K562 (cell line): Measurements from ENCODE around the gene RCL1. TPM values are rescaled to one million over a fixed set of nuclear protein-coding genes. Genes with fewer than 3 reads are reported as not detected.

ENCODE experiments used
- CHD1 ChIP-seq: fragments of 200-600 bp; sonication (generic); IDR thresholded peaks from one replicate; pipeline ENCODE4 v1.6.1; 2012; ENCODE audit warnings: mild to moderate bottlenecking, moderate library complexity, low read length, inconsistent platforms
- DNMT1 ChIP-seq: fragments of 450-650 bp; IDR thresholded peaks from 2 replicates; pipeline ENCODE4 v1.6.1; 2016; ENCODE audit warnings: antibody characterized with exemption, mild to moderate bottlenecking
- EHMT2 ChIP-seq: fragments of 450-650 bp; IDR thresholded peaks from 2 replicates; pipeline ENCODE4 v1.6.1; 2018; ENCODE audit warnings: antibody characterized with exemption
- FIP1L1 ChIP-seq: fragments of 200-400 bp; formaldehyde crosslinking; IDR thresholded peaks from 2 replicates; pipeline ENCODE4 v1.6.1; 2018; ENCODE audit warnings: mild to moderate bottlenecking, low read depth, low read length; ENCODE audit not compliant: poor library complexity, severe bottlenecking
- GABPB1 ChIP-seq: sonication (generic); formaldehyde crosslinking; IDR thresholded peaks from 2 replicates; pipeline ENCODE4 v1.8.0; 2022; ENCODE audit warnings: mild to moderate bottlenecking, missing genetic modification reagents
- HCFC1 ChIP-seq: IDR thresholded peaks from 2 replicates; pipeline ENCODE4 v1.6.1; 2012; ENCODE audit warnings: low read depth, low read length, improper control_type of control experiment
- KAT2B ChIP-seq: IDR thresholded peaks from one replicate; pipeline ENCODE4 v1.6.1; 2012; ENCODE audit warnings: low read depth, mild to moderate bottlenecking, control low read depth, inconsistent platforms, low read length, moderate library complexity
- KDM2B ChIP-seq: fragments of 250-450 bp; sonication (Bioruptor Pico); IDR thresholded peaks from 2 replicates; pipeline ENCODE4 v1.8.0; 2021; ENCODE audit warnings: mild to moderate bottlenecking, moderate library complexity
- LCOR ChIP-seq: sonication (generic); formaldehyde crosslinking; IDR thresholded peaks from 2 replicates; pipeline ENCODE4 v1.8.0; 2022; ENCODE audit warnings: mild to moderate bottlenecking, missing genetic modification reagents
- MEIS2 ChIP-seq: fragments of 450-650 bp; IDR thresholded peaks from 2 replicates; pipeline ENCODE4 v1.6.1; 2014; ENCODE audit warnings: mild to moderate bottlenecking; ENCODE audit not compliant: partially characterized antibody
- PHB ChIP-seq: fragments of 250-450 bp; sonication (Bioruptor Pico); IDR thresholded peaks from 2 replicates; pipeline ENCODE4 v1.5.0; 2021
- POLR2H ChIP-seq: IDR thresholded peaks from 2 replicates; pipeline ENCODE4 v1.6.1; 2016; ENCODE audit warnings: missing genetic modification characterization, low read depth, mild to moderate bottlenecking, control low read depth, missing compliant biosample characterization, moderate library complexity
- POU5F1 ChIP-seq: fragments of 150-350 bp; IDR thresholded peaks from 2 replicates; pipeline ENCODE4 v1.6.1; 2014; ENCODE audit warnings: borderline replicate concordance, low read length, low read depth, mild to moderate bottlenecking; ENCODE audit not compliant: partially characterized antibody
- RFX7 ChIP-seq: fragments of 250-450 bp; sonication (Bioruptor Pico); IDR thresholded peaks from 2 replicates; pipeline ENCODE4 v1.5.1; 2021; ENCODE audit warnings: mild to moderate bottlenecking
- SMAD2 ChIP-seq: fragments of 150-350 bp; IDR thresholded peaks from 2 replicates; pipeline ENCODE4 v1.6.1; 2014; ENCODE audit warnings: low read depth, mild to moderate bottlenecking, low read length
- TFE3 ChIP-seq: fragments of 450-650 bp; formaldehyde crosslinking; IDR thresholded peaks from 2 replicates; pipeline ENCODE4 v1.4.0; 2020; ENCODE audit warnings: mild to moderate bottlenecking, mixed read lengths
- TRIM25 ChIP-seq: fragments of 450-650 bp; IDR thresholded peaks from 2 replicates; pipeline ENCODE4 v1.7.0; 2016; ENCODE audit warnings: borderline replicate concordance
- YY1 ChIP-seq, 3 experiments: IDR thresholded peaks; 2 replicates each; pipeline ENCODE4 v1.6.1; 2011; ENCODE audit warnings: low read length in 2 of 3, mild to moderate bottlenecking in 2 of 3, moderate library complexity in 2 of 3, borderline replicate concordance in 1 of 3, control low read depth in 1 of 3, low read depth in 1 of 3; ENCODE audit not compliant: insufficient read depth in 3 of 3, insufficient replicate concordance in 2 of 3, control insufficient read depth in 1 of 3, insufficient read length in 1 of 3; ENCODE audit errors: extremely low read depth in 1 of 3
- ZBED1 ChIP-seq: IDR thresholded peaks from 2 replicates; pipeline ENCODE4 v1.6.1; 2014
- ZNF75A ChIP-seq: fragments of 450-650 bp; formaldehyde crosslinking; IDR thresholded peaks from 2 replicates; pipeline ENCODE4 v1.4.0; 2020; ENCODE audit warnings: mild to moderate bottlenecking
- polyA plus RNA-seq, 8 experiments: library from polyadenylated mRNA; depleted of rRNA in 4 of 8; stranded (reverse) in 5 of 8; unstranded in 3 of 8; fragments of >200 nt; fragmentation: Nextera tagmentation in 2 of 8; fragmentation: Illumina TruSeq in 1 of 8; extraction: Ambion mirVana in 2 of 8; extraction: Trizol in 1 of 8; gene quantifications; 2 replicates each; pipeline versions ENCODE4 v1.2.1 to v1.2.3, GENCODE V29; 2011 to 2014; ENCODE audit warnings: inconsistent platforms in 1 of 8, missing spikeins in 1 of 8
- total RNA-seq, 7 experiments: library from RNA; depleted of rRNA in 6 of 7; stranded (reverse); fragments of >200 nt in 6 of 7; fragmentation: Illumina TruSeq in 2 of 7; extraction: Trizol in 2 of 7; gene quantifications; 2 replicates each; pipeline versions ENCODE4 v1.2.1 to v1.2.3, GENCODE V29; 2011 to 2021; ENCODE audit warnings: low replicate concordance in 1 of 7
- TF ChIP-seq, protein P1 (sequence below): fragments of 450-650 bp; IDR thresholded peaks from 2 replicates; pipeline ENCODE4 v1.6.1; 2016
- TF ChIP-seq, protein P2 (sequence below), 2 experiments: fragments of 450-650 bp in 1 of 2; sonication (generic) in 1 of 2; formaldehyde crosslinking in 1 of 2; IDR thresholded peaks in 1 of 2; conservative IDR thresholded peaks in 1 of 2; 2 replicates each; pipeline versions ENCODE4 v1.6.1 to v1.8.1; 2016 to 2023; ENCODE audit warnings: mild to moderate bottlenecking in 2 of 2, moderate library complexity in 2 of 2, inconsistent platforms in 1 of 2, missing genetic modification reagents in 1 of 2

The RCL1 gene
- total and polyA plus RNA-seq, 9 of the 15 experiments (the other 6 are each of a cell fraction or from before 2014, with no cell fraction given): 24.0 to 67.7 (median 38.6) TPM

GRCh38 chr9:4793459-4794395 lies 983 bp downstream of the RCL1 start (continued):
- TF ChIP-seq, protein P1, sequence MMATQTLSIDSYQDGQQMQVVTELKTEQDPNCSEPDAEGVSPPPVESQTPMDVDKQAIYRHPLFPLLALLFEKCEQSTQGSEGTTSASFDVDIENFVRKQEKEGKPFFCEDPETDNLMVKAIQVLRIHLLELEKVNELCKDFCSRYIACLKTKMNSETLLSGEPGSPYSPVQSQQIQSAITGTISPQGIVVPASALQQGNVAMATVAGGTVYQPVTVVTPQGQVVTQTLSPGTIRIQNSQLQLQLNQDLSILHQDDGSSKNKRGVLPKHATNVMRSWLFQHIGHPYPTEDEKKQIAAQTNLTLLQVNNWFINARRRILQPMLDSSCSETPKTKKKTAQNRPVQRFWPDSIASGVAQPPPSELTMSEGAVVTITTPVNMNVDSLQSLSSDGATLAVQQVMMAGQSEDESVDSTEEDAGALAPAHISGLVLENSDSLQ: peak; percentile 65; the same call in 1 of the 2 replicates
- TF ChIP-seq FIP1L1 (no peak), CHD1 (peak; percentile 3), YY1 (IDR thresholded peaks at IDR 0.05; ENCODE audit: borderline replicate concordance in 1 of 3, control insufficient read depth in 1 of 3, extremely low read depth in 1 of 3, insufficient read depth in 3 of 3, insufficient read length in 1 of 3, insufficient replicate concordance in 2 of 3, low read depth in 1 of 3, low read length in 2 of 3) (peak in 1 of 3 experiments; percentile 12), ZBED1 (no peak), LCOR (CRISPR knock-in tag) (no peak), KDM2B (no peak), ZNF75A (CRISPR knock-in tag) (no peak), POLR2H (tag) (no peak), DNMT1 (no peak), RFX7 (CRISPR knock-in tag) (no peak), MEIS2 (peak; percentile 81), KAT2B (no peak), HCFC1 (no peak), GABPB1 (CRISPR knock-in tag) (no peak), SMAD2 (no peak), PHB (CRISPR knock-in tag) (no peak), TFE3 (CRISPR knock-in tag) (no peak), POU5F1 (no peak), EHMT2 (no peak), TRIM25 (no peak)
- TF ChIP-seq, protein P2, sequence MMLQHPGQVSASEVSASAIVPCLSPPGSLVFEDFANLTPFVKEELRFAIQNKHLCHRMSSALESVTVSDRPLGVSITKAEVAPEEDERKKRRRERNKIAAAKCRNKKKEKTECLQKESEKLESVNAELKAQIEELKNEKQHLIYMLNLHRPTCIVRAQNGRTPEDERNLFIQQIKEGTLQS (IDR thresholded peaks at IDR 0.05): no peak
- TF ChIP-seq, protein P2 (CRISPR knock-in tag; conservative IDR thresholded peaks at IDR 0.05): no peak
